Heart left ventricle (tissue), 13 donors: Measurements from ENCODE around the gene OR2B2.

ENCODE experiments used
- CTCF ChIP-seq, 12 donors: fragments of 200-600 bp; sonication (generic) in 4 of 12; IDR thresholded peaks; one replicate each; pipeline versions ENCODE4 v1.5.0 to v1.8.0; 2018 to 2022; ENCODE audit warnings: antibody characterized with exemption in 12 of 12, mild to moderate bottlenecking in 5 of 12
- POLR2A ChIP-seq, 2 donors: fragments of 450-650 bp; IDR thresholded peaks; one replicate each; pipeline ENCODE4 v1.6.1; 2017; ENCODE audit warnings: antibody characterized with exemption in 2 of 2, mild to moderate bottlenecking in 2 of 2, moderate library complexity in 2 of 2
- donor health status: ischemic (EF 13 %, LVEDD 7.1; RV severe dilation, severe dysfunction).
- donor health status: DM: no; HTN: yes; CAD: no.
- donor health status: DM: no; HTN: no; CAD: no.
- donor health status: ischemic (EF 25% LVEDD 6.9; RV normal size, moderate dysfunction).
- donor health status: ischemic (EF 25% LVEDD 5.7; RV mildly dilated, moderate dysfunction).
- donor health status: ischemic (EF 35%, LVEDD 5.7; RV mildly dilated, moderate dysfunction).
- donor health status: nonischemic (EF 11% LVEDD 7.7; RV severe dilation, severe dysfunction).
- donor health status: DM: yes; HTN: yes; CAD: no.
- donor health status: PGD.
- donor health status: ischemic (EF 29% LVEDD 5.4; RV normal size, mild dysfunction).
- donor health status: nonischemic (EF 23%, LVEDD 6.1; RV moderate dilation, normal function).

GRCh38 chr6:27863962-27864905 lies 48.0 kb downstream of the OR2B2 start:
- no peak for TF ChIP-seq CTCF (IDR thresholded peaks at IDR 0.05)
- no peak for TF ChIP-seq POLR2A (IDR thresholded peaks at IDR 0.05)
